SW 1271 (cell line): ENCODE measurements around the gene WRAP53.

ENCODE experiments used
- DNase-seq, 2 experiments: peaks; one replicate each; lab custom pipeline; 2025; lab: John Stamatoyannopoulos, UW

WRAP53 gene

DNA sequence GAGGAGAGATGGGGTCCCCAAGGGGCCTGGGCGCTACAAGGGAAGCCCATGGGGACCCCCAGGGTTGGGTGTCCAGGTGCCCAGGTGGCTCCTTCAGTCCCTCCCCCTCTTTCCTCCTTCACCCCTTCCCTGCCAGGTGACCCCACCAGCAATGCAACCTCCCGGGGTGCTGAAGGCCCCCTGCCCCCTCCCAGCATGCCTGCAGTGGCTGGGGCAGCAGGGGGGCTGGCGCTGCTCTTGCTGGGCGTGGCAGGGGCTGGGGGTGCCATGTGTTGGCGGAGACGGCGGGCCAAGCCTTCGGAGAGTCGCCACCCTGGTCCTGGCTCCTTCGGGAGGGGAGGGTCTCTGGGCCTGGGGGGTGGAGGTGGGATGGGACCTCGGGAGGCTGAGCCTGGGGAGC lies 20.8 kb downstream of the WRAP53 start:
- no peak for DNase-seq

- no peak for DNase-seq
These were observed 22.0 kb downstream of the WRAP53 start for GRCh38 chr17:7710301-7710700.

GRCh38 chr17:7711051-7711755 lies 22.9 kb downstream of the WRAP53 start:
- no peak for DNase-seq

- no peak for DNase-seq
These were observed 24.0 kb downstream of the WRAP53 start for GRCh38 chr17:7712111-7712771.

GRCh38 chr17:7713782-7714181 lies 25.5 kb downstream of the WRAP53 start:
- DNase-seq: no peak

DNA sequence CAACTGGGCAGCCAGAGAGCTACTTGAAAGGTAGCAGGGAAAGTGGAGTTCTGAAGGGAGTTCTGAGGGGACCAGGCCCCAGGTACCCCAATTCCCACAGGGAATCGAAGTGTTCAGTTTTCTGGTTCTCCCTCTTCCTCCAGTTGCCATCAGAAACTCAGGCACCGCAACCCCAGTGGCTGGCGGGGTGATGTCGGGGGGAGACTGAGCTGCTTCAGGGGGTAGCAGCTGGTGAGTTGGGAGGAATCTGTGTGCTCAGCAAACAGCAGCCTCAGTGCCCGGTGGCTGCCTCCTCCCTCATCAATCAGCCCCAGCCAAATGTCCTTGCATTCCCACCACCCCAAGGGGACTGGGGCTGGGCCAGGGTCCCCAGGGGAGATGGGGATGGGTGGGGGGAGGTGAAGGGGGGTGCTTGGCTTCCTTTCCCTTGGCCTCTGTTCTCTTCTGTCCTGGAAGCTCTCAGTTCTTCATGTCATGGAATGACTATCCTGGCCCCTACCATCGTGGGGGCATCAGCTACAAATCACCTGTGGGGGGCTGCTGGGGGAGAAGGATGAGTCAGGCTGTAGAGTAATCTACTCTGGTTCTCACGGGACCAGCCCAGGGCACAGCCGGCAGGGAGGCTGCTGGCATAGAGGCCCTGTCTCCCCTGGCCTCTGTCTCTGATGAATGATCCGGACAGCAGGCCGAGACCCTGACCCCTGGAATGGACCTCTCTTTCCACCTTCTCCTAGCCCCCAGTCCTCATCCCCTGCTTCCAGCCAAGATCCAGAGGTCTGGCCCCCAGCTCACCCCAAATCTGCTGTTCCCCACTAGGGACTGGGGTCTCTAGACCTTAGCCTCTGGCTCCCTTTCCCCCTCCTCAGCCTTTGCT lies 26.7 kb downstream of the WRAP53 start:
- no peak for DNase-seq

DNA sequence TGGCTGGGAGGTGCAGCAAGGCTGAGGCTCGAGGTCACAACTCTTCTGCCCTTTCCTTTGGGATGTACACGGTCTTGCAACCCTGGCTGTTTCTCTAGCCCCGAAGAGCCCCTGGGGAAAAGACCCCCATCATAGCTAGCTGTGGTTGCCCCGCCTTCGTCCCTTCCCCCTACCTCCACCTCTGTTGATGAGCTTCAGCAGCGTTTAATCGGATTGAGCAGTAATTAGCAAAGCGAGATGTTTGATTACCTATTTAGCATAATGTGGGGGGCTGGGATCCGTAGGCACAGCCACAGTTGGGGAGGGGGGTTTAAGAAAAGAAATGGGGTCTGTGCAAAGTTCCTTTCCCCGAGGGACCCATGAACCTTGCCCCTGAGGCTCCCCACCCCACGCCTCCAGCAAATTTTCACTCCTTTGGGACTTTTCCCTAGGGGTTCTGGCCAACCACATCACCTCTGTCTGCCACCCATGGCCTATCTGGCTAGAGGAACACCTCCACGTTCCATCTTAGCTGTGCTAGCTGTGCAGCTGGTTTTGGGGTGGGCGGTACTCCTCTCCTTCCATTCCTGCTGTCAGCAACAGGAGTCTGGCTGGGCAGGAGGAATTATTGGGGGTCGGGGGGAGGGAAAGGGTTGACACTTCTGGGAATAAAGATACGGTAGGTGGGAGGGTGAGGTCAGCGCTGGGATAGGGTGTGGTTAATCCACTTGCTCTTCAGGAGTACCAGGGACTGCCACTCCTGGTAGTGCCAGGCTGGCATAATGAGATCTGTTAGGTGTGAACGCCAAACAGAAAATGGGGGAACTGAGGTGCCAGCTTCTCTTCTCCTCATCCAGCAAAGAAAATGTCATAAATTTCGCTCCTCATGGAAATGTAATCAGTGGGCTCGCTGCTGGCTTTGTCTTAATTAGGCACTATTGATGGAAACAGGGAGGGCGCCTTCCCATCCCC lies 27.9 kb downstream of the WRAP53 start:
- peak in 1 of 2 experiments; percentile 24 for DNase-seq

- DNase-seq: peak; percentile 73 to 89
These were observed 28.9 kb downstream of the WRAP53 start, which contains the start of gene DNAH2 for GRCh38 chr17:7716901-7717755. Gene DNAH2 (plus strand): TSS chr17:7717744. CDS start chr17:7719735, 1,991 bp downstream.

- DNase-seq: no peak
These were observed 29.6 kb downstream of the WRAP53 start for GRCh38 chr17:7717756-7718350.

DNA sequence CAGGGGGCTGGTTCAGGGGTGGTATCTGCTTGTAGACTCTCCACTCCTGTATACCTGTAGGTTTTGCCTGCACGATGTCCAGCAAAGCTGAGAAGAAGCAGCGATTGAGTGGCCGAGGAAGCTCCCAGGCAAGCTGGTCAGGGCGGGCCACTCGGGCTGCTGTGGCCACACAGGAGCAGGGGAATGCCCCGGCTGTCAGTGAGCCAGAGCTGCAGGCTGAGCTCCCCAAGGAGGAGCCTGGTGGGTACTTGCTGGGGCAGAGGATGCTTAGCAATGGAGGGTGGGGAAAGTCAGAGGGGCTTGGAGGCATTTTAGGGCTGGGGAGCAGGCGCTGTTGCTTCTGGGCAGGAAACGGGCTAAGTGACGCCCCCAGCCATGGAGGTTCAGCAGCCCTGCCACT lies 31.4 kb downstream of the WRAP53 start:
- DNase-seq: no peak

- DNase-seq: no peak
These were observed 31.8 kb downstream of the WRAP53 start for GRCh38 chr17:7720125-7720524.

DNA sequence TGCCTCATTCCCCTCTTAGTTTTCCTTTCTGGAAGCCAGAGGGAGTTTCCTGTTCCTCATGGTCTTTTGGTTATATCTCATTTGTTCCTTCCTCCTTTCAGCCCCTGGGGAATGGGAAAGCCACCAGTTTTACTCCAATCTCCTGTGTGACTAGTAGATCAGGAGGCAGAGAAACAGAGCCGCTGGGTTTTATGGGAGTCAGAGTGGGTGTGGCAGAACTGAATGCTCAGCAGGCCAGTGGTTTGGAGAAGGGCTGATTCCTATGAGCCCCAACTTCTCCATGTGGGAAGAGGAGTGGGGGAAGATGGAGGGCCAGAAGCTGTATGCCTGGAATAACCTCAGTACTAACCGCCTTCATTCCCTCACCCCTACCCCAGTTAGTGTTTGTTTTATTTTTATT lies 33.3 kb downstream of the WRAP53 start:
- DNase-seq: no peak

- DNase-seq: no peak
These were observed 39.6 kb downstream of the WRAP53 start for GRCh38 chr17:7727886-7728285.

GRCh38 chr17:7729816-7730215 lies 41.5 kb downstream of the WRAP53 start:
- no peak for DNase-seq

- DNase-seq: no peak
These were observed 44.8 kb downstream of the WRAP53 start for GRCh38 chr17:7732981-7733539.

- DNase-seq: no peak
These were observed 49.3 kb downstream of the WRAP53 start for GRCh38 chr17:7737601-7738000.

DNA sequence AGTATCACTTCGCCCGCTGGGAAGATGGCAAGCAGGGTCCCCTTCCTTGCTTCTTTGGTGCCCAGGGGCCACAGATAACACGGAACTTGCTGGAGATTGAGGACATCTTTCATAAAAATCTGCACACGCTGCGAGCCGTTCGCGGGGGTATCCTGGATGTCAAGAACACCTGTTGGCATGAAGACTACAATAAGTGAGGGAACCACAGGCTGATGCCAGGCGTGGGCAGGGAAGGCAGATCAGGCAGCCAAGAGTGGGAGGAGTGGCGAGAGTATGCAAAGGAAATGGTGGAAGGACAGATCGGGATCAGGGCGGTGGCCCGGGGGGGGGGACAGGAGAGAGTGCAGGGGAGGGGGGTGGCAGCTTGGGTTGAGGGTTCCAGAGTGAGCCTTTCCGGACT lies 51.5 kb downstream of the WRAP53 start:
- no peak for DNase-seq

GRCh38 chr17:7740481-7741001 lies 52.3 kb downstream of the WRAP53 start:
- DNase-seq: no peak

DNA sequence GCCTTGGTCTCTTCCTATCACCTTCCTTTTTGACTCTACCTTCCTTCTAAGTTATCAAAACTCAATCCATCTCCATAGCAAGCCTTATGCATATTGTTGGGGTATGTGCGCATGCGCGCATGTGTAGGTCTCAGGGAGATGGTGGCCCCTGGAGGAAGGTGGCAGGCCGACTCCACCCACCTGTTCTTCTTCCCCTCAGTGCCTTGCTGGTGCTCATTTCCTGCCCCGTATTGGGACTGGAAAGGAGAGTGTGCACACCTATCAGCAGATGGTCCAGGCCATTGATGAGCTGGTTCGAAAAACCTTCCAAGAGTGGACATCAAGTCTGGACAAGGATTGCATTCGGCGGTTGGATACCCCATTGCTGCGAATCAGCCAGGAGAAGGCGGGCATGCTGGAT lies 54.5 kb downstream of the WRAP53 start:
- DNase-seq: no peak

DNA sequence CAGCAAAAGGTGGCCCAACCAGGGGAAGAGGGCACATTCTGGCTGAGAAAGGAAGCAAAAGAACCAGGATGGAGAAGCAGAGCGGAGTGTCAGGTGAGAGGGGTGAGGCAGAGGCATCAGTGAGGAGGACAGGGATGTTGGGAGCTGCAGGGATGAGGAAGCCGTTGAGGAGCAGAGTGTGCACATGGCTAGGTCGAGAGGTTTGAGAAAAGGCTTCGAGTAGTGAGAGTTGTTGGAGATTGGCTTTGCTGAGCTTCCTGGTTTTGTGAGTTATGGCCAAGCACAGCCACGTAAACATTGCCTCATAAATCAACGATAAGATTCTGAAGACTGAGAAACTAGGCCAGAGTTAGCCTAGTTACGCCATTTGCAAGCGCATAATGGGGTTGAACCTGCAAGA lies 56.1 kb downstream of the WRAP53 start:
- DNase-seq: no peak
